Endothelial cell of hepatic sinusoid (primary cell): ENCODE results near the gene VSIG10L.

Source experiments
- in situ Hi-C: cut with HindIII; loops from 2 replicates; pipeline ENCODE4 v1.10.0; 2017; ENCODE audit warnings: low sequenced_read_pairs

VSIG10L gene

GRCh38 chr19:51365965-51366388 is 24.0 kb upstream of the VSIG10L start, which contains the start of gene ETFB:
Gene ETFB, minus strand, starts transcription at chr19:51366388. Its CDS starts 62 bp downstream, at chr19:51366326.
- in situ Hi-C loops = no loop called here

DNA sequence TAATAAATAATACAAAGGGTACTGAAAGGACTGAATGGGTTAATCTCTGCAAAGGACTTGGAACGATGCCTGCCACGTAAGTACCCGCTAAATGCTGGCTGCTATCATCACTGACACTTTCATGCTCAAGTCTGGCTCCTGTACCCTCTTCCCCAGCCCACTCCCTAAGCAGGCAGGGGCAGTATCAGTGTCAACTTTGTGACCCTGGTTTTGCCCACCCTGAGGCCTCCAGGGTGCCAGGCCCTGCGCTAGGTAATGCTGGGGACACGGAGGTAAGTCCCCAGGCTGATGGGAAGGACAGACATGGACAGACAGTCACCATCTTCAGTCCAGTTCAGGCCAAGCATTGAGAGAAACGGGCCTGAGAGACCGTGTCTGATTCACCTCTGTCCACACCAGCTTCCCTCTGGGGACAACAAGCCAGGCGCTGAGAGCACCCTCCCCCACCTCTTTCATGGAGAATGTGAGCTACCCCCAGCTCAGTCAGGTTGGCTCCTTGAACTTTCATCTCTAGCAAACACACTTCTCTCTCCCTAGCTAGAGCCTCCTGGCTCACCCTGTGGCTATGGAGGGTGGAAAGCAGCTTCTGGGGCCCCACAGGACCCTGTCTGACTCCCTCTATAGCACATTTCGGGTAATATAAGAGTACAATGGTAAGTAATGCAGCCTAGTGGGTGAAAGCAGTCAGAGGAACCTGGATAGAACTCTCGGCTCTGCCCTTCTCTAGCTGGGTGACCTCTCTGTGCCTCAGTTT is 23.4 kb upstream of the VSIG10L start:
- in situ Hi-C loops = no loop called here

GRCh38 chr19:51364200-51365106 is 22.5 kb upstream of the VSIG10L start:
- in situ Hi-C loops = no loop called here

DNA sequence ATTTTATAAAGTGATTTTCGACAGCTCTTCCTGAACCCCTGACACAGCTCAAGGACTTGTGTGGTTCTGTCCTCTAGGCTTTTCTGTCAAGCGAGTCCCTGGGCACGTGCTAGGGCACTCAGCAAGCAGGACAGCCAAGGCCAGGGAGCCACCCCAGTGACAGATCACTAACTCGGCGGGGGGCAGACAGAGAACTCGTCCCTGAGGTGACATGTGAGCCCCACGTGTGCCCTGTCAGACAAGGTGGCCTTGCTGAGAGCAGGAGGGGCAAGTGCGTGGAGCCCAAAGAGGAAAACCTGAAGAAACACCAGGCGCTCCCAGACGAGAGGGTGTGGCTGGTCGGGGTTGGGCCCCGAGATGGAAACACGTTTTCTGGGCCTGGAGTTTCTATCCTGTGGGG is 19.3 kb upstream of the VSIG10L start:
- in situ Hi-C loops = no loop called here

DNA sequence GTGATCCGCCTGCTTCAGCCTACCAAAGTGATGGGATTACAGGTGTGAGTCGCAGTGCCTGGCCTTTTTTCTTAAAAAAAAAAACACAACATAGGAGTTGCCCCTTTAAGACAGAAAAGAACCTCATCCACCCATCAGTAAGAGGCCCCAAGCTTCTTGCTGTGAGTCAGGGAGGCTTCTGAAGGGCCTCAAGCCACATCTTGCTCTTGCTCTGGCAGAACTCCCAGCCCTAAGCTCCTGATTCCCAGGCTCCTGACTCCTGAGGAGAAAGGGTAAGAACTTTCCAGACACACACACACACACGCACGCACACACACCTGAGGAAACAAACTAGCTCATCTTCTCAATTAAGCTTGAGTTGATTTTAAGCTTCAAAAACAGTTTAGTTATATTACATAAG is 17.4 kb upstream of the VSIG10L start:
- in situ Hi-C loops = loop anchor here (10.0 kb wide), 1 partner anchor 56 kb away; the partner anchor contains the start of gene SIGLEC10

- in situ Hi-C loops = loop anchor here (10.0 kb wide), 1 partner anchor 57 kb away; the partner anchor contains the start of gene SIGLEC10
These were observed 16.0 kb upstream of the VSIG10L start for GRCh38 chr19:51357952-51358351.

DNA sequence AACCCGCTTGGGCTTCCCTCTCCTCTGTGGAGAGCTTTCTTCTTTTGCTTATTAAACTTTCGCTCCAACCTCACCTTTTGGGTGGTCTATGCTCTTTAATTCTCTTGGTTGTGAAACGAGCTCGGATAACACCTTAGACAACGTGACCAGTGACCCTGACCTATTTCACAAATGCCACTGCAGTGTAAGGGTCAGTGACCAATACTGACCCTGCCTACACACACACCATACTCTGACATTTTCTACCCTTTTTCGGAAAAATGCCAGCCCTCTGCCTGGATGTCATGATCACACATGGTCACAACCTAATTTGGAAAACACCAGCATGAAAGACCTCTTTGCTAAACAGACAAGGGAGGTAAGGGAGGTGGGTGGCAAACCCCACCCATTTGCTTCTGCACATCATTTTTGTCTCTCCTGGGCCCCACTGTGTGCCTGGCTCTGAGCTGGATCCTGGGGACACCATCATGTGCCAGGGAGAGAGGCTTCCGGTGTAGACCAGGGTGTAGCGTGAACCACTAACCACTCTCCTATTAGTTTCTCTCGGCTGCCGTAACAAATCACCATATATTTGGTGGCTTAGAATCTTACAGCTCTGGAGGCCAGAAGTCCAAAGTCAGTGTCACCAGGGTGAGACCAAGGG is 14.3 kb upstream of the VSIG10L start:
- in situ Hi-C loops = loop anchor here (10.0 kb wide), 1 partner anchor 59 kb away; the partner anchor contains the start of gene SIGLEC10

DNA sequence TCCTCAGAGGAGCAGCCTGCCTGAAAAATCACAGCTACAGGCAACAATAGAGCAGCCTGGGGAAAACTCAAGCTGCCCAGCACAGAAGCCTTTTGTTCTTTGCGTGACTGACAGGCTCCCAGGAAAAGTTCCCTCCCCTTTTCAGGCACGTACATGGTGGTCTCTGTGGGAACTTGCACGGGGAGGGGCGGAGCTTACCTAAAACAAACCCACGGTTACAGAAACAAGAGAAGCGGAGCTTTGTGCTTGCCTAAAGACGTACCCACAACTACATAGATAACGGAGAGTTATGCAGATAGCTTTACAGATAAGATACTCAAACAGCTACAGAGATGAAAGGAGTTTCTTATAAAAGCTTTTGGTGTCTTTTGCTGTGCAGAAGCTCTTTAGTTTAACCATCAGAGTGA is 12.8 kb upstream of the VSIG10L start:
- in situ Hi-C loops = loop anchor here (10.0 kb wide), 1 partner anchor 60 kb away; the partner anchor contains the start of gene SIGLEC10

DNA sequence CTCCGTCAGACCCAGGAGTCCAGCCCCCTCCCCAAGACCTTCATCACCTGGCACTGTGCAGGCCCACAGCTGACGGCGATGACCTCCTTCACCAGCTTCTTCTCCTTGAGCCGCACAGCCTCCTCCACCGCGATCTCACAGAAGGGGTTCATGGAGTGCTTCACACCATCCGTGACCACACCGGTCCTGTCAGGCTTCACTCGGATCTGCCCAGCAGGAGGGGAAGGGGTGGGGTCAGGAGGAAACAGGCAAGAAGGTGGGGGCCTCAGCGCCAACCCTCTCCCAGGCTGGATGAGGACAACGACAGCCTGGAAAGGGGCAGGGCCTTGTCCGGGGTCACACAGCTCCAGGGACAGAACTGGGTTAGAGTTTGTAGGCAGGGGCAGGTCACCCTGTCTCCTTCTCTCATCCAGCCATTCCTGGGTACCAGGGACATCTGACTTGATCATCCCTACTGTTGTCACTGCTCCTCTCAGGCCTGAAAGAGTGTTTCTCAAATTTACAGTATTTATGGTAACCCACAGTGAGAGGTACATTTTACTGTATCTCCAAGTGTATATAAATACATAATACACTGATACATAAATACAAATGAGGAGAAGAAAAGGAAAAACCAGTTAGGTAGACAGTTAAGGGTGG is 12.3 kb upstream of the VSIG10L start:
- in situ Hi-C loops = loop anchor here (10.0 kb wide), 1 partner anchor 61 kb away; the partner anchor contains the start of gene SIGLEC10

- in situ Hi-C loops = loop anchor here (10.0 kb wide), 1 partner anchor 62 kb away; the partner anchor contains the start of gene SIGLEC10
These were observed 10.9 kb upstream of the VSIG10L start for GRCh38 chr19:51352783-51353360.

GRCh38 chr19:51351266-51351990 is 9.5 kb upstream of the VSIG10L start:
- in situ Hi-C loops = loop anchor here (10.0 kb wide), 1 partner anchor 63 kb away; the partner anchor contains the start of gene SIGLEC10

- in situ Hi-C loops = no loop called here
These were observed 5.4 kb upstream of the VSIG10L start for GRCh38 chr19:51347209-51347928.

GRCh38 chr19:51346742-51347141 is 4.8 kb upstream of the VSIG10L start:
- in situ Hi-C loops = no loop called here

- in situ Hi-C loops = no loop called here
These were observed 3.2 kb upstream of the VSIG10L start for GRCh38 chr19:51345076-51345620.

GRCh38 chr19:51342631-51343569 is 961 bp upstream of the VSIG10L start:
- in situ Hi-C loops = no loop called here

DNA sequence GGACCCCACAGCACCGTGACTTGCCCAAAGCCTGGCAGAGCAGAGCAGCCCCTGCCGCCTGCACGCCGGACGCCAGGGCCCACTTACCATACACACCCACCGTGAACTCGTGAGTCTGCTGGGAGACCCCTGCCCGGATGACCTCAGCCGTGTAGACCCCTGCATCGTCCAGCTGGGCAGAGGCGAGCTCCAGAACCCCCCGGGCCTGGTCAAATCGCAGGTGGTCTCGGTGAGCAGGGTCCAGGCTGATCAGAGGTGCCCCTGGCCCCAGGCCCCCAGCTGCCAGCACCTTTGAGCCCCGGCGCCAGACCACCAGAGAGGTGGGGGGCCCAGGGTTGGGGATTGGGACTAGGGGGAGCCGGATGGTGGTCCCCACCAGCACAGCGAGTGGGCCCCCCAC is 873 bp downstream of the VSIG10L start:
- in situ Hi-C loops = no loop called here
